Measurements from ENCODE around the gene ALDOC.

The ALDOC gene

DNA sequence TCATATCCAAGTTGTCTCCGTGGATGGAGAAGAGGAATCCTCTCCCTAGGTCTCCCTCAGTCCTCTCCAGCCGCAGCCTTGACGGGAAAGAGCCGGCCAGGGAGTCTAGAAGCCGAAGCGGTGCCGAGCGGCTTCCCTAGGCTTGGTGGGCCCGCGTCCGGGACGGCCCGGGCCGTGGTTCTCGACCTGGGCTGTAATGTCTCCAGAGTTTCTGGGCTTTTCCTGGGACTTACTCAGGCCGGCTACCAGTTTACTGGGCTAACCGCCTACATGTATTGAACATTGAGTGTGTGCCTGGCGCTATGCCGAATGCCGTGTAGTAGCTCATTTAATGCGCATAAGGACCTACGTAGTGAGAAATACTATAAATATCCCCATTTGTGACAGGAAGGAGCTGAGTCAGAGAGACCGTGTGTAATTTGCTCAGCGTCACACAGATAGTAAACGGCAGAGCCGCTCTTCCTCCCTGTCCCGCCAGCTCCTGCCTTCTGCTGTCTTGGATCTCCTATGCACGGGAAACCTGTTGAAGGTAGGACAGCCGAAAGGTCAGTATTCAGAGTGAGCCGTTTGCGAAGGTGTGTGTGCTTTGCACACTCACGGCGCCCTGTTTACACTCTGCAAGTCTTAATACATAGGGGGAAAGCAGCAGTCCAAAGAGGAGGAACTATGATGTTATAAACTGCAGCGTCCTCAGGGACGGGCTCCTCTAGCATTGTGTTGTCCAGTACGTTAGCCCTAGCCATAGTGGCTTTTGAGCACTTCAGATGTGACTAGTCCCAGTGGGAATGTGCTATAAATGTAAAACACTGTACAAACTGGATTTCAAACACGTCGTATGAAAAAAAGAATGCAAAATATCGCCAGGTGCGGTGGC, 22.9 kb upstream of the ALDOC start:
- DNase-seq (ENCODE audit: low read depth): peak; percentile 51
- peak overlapping the region; percentile 94 for H3K4me3 ChIP-seq (ENCODE audit: low read depth, low read length)
- TF ChIP-seq, protein P1, sequence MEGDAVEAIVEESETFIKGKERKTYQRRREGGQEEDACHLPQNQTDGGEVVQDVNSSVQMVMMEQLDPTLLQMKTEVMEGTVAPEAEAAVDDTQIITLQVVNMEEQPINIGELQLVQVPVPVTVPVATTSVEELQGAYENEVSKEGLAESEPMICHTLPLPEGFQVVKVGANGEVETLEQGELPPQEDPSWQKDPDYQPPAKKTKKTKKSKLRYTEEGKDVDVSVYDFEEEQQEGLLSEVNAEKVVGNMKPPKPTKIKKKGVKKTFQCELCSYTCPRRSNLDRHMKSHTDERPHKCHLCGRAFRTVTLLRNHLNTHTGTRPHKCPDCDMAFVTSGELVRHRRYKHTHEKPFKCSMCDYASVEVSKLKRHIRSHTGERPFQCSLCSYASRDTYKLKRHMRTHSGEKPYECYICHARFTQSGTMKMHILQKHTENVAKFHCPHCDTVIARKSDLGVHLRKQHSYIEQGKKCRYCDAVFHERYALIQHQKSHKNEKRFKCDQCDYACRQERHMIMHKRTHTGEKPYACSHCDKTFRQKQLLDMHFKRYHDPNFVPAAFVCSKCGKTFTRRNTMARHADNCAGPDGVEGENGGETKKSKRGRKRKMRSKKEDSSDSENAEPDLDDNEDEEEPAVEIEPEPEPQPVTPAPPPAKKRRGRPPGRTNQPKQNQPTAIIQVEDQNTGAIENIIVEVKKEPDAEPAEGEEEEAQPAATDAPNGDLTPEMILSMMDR (IDR thresholded peaks at IDR 0.05; ENCODE audit: control insufficient read depth, extremely low read depth, insufficient read depth): no peak

GRCh38 chr17:28598799-28599310, 22.2 kb upstream of the ALDOC start, which contains the start of gene SPAG5:
SPAG5 (minus strand) TSS chr17:28599025; CDS start chr17:28598946, 79 bp downstream.
- peak; percentile 71 for DNase-seq (ENCODE audit: low read depth)
- peak within 1 kb of the TSS; percentile 94 for H3K4me3 ChIP-seq (ENCODE audit: low read depth, low read length)
- TF ChIP-seq, protein P1 (IDR thresholded peaks at IDR 0.05; ENCODE audit: control insufficient read depth, extremely low read depth, insufficient read depth): no peak

- TF ChIP-seq, protein P1 (IDR thresholded peaks at IDR 0.05; ENCODE audit: control insufficient read depth, extremely low read depth, insufficient read depth): no peak
- peak overlapping the region; percentile 94 for H3K4me3 ChIP-seq (ENCODE audit: low read depth, low read length)
- no peak for DNase-seq (ENCODE audit: low read depth)
Measured at GRCh38 chr17:28598389-28598788, 21.7 kb upstream of the ALDOC start.

- no peak for DNase-seq (ENCODE audit: low read depth)
- peak overlapping the region; percentile 94 for H3K4me3 ChIP-seq (ENCODE audit: low read depth, low read length)
- TF ChIP-seq, protein P1 (IDR thresholded peaks at IDR 0.05; ENCODE audit: control insufficient read depth, extremely low read depth, insufficient read depth): no peak
Measured at GRCh38 chr17:28597606-28598383, 21.1 kb upstream of the ALDOC start.

GRCh38 chr17:28592260-28592659, 15.6 kb upstream of the ALDOC start:
- H3K4me3 ChIP-seq (ENCODE audit: low read depth, low read length): no peak overlapping the region
- DNase-seq (ENCODE audit: low read depth): no peak
- TF ChIP-seq, protein P1 (IDR thresholded peaks at IDR 0.05; ENCODE audit: control insufficient read depth, extremely low read depth, insufficient read depth): no peak

GRCh38 chr17:28585851-28586250, 9.2 kb upstream of the ALDOC start:
- no peak for DNase-seq (ENCODE audit: low read depth)
- TF ChIP-seq, protein P1 (IDR thresholded peaks at IDR 0.05; ENCODE audit: control insufficient read depth, extremely low read depth, insufficient read depth): no peak
- H3K4me3 ChIP-seq (ENCODE audit: low read depth, low read length): no peak overlapping the region
